ENCODE measurements around the gene NRCAM.

- TF ChIP-seq ARNT (IDR thresholded peaks at IDR 0.05) (no peak), FOXM1 (IDR thresholded peaks at IDR 0.05; ENCODE audit: borderline replicate concordance) (no peak), PKNOX1 (IDR thresholded peaks at IDR 0.05) (no peak), FOXA1 (IDR thresholded peaks at IDR 0.05) (no peak)
These were observed 163.1 kb downstream of the NRCAM start for GRCh38 chr7:108293149-108293612.
